ENCODE data around the gene OR52D1. TPM values are rescaled to one million over a fixed set of nuclear protein-coding genes. Genes with fewer than 3 reads are reported as not detected.

OR52D1 gene
- total RNA-seq, 2 donors from 2014 or later, result not detected

- Histone ChIP-seq H3K4me1 (no peaks in the 10 kb centered on the region), H3K4me3 (no peak overlapping the region), H3K9me3 (no peaks in the 10 kb centered on the region), H3K27me3 (no peaks in the 10 kb centered on the region), H3K36me3 (no peaks in the 10 kb centered on the region), H3K27ac (no peak overlapping the region)
- no peak for DNase-seq (ENCODE audit: low spot score)
- TF ChIP-seq CTCF (IDR thresholded peaks at IDR 0.05), result no peak
Measured at GRCh38 chr11:5460983-5461621, 27.4 kb upstream of the OR52D1 start.

- no peaks in the 10 kb centered on the region for H3K27me3 ChIP-seq
- no peak for TF ChIP-seq CTCF (IDR thresholded peaks at IDR 0.05)
- no peaks in the 10 kb centered on the region for H3K9me3 ChIP-seq
- DNase-seq (ENCODE audit: low spot score), result no peak
- H3K4me3 ChIP-seq, result no peak overlapping the region
- no peak overlapping the region for H3K27ac ChIP-seq
- H3K4me1 ChIP-seq, result no peaks in the 10 kb centered on the region
- no peaks in the 10 kb centered on the region for H3K36me3 ChIP-seq
Measured at GRCh38 chr11:5467527-5467926, 21.0 kb upstream of the OR52D1 start.

- TF ChIP-seq CTCF (IDR thresholded peaks at IDR 0.05), result no peak
- DNase-seq (ENCODE audit: low spot score), result no peak
- H3K4me1 ChIP-seq, result no peaks in the 10 kb centered on the region
- no peaks in the 10 kb centered on the region for H3K36me3 ChIP-seq
- H3K9me3 ChIP-seq, result no peaks in the 10 kb centered on the region
- no peak overlapping the region for H3K27ac ChIP-seq
- H3K27me3 ChIP-seq, result no peaks in the 10 kb centered on the region
- H3K4me3 ChIP-seq, result no peak overlapping the region
Measured at GRCh38 chr11:5473921-5474320, 14.6 kb upstream of the OR52D1 start.

- Histone ChIP-seq H3K4me1 (no peaks in the 10 kb centered on the region), H3K36me3 (no peaks in the 10 kb centered on the region), H3K4me3 (no peak overlapping the region), H3K9me3 (no peaks in the 10 kb centered on the region), H3K27me3 (no peaks in the 10 kb centered on the region), H3K27ac (no peak overlapping the region)
- peak in 1 of 2 donors; percentile 82 for TF ChIP-seq CTCF (IDR thresholded peaks at IDR 0.05)
- no peak for DNase-seq (ENCODE audit: low spot score)
Measured at GRCh38 chr11:5476186-5476819, 12.2 kb upstream of the OR52D1 start.

GRCh38 chr11:5486003-5486402, 2.5 kb upstream of the OR52D1 start:
- no peak overlapping the region for H3K4me3 ChIP-seq
- no peaks in the 10 kb centered on the region for H3K27me3 ChIP-seq
- H3K9me3 ChIP-seq, result no peaks in the 10 kb centered on the region
- H3K27ac ChIP-seq, result no peak overlapping the region
- no peak for DNase-seq (ENCODE audit: low spot score)
- no peaks in the 10 kb centered on the region for H3K36me3 ChIP-seq
- TF ChIP-seq CTCF (IDR thresholded peaks at IDR 0.05), result no peak
- no peaks in the 10 kb centered on the region for H3K4me1 ChIP-seq

GRCh38 chr11:5486421-5486820, 2.1 kb upstream of the OR52D1 start:
- Histone ChIP-seq H3K4me1 (no peaks in the 10 kb centered on the region), H3K27me3 (no peaks in the 10 kb centered on the region), H3K36me3 (no peaks in the 10 kb centered on the region), H3K9me3 (no peaks in the 10 kb centered on the region), H3K27ac (no peak overlapping the region), H3K4me3 (no peak overlapping the region)
- no peak for TF ChIP-seq CTCF (IDR thresholded peaks at IDR 0.05)
- DNase-seq (ENCODE audit: low spot score), result no peak

Data from right atrium auricular region (tissue), 2 donors.